Measurements from ENCODE around the gene LONP1.
"Not testable (repeated sequence)": the region's sequence is repeated elsewhere in the genome, so short reads cannot be mapped to it uniquely, and the experiment has no call there.

LONP1 gene

GRCh38 chr19:5691822-5692722 is 27.9 kb downstream of the LONP1 start:
- no peak for DNase-seq

GRCh38 chr19:5690955-5691821 is 28.8 kb downstream of the LONP1 start:
- DNase-seq = peak; percentile 64

- DNase-seq = peak; percentile 80
Measured at GRCh38 chr19:5690125-5690954, 29.6 kb downstream of the LONP1 start, which contains the start of gene RPL36. TSS of gene RPL36 (plus strand) at chr19:5690295. CDS start at chr19:5690508, 213 bp downstream.

GRCh38 chr19:5688262-5688881 is 31.6 kb downstream of the LONP1 start:
- DNase-seq = not testable (repeated sequence)

- DNase-seq = no peak
Measured at GRCh38 chr19:5687360-5688198, 32.4 kb downstream of the LONP1 start.

GRCh38 chr19:5686647-5687359 is 33.1 kb downstream of the LONP1 start:
- peak; percentile 77 for DNase-seq

GRCh38 chr19:5686326-5686646 is 33.7 kb downstream of the LONP1 start:
- no peak for DNase-seq

GRCh38 chr19:5684694-5685430 is 35.1 kb downstream of the LONP1 start:
- DNase-seq = no peak

GRCh38 chr19:5683177-5683886 is 36.6 kb downstream of the LONP1 start:
- no peak for DNase-seq

- DNase-seq = no peak
Measured at GRCh38 chr19:5682107-5682482, 37.9 kb downstream of the LONP1 start.

- no peak for DNase-seq
Measured at GRCh38 chr19:5681391-5682106, 38.4 kb downstream of the LONP1 start.

GRCh38 chr19:5680437-5681368 is 39.2 kb downstream of the LONP1 start, which contains the start of the genes HSD11B1L and MICOS13:
TSS of gene HSD11B1L (plus strand) at chr19:5681027. CDS start at chr19:5684833, 3,806 bp downstream.
TSS of gene MICOS13 (minus strand) at chr19:5680516. CDS start at chr19:5680486, 30 bp downstream.
- DNase-seq = peak; percentile 97

- DNase-seq = no peak
Measured at GRCh38 chr19:5680084-5680436, 39.9 kb downstream of the LONP1 start.

GRCh38 chr19:5679289-5680083 is 40.5 kb downstream of the LONP1 start:
- DNase-seq = no peak

- DNase-seq = no peak
Measured at GRCh38 chr19:5678071-5678718, 41.8 kb downstream of the LONP1 start.

- DNase-seq = no peak
Measured at GRCh38 chr19:5677580-5677979, 42.4 kb downstream of the LONP1 start.

All from DMS 273 treated with DMSO at 0.1 percent for 48 hours (cell line).